A673 (cell line): Measurements from ENCODE around the gene TTC9B. TPM values are rescaled to one million over a fixed set of nuclear protein-coding genes. Genes with fewer than 3 reads are reported as not detected.

ENCODE experiments used
- BruUV-seq: library from RNA; stranded (reverse); fragments of 400-500 nt; replicated peaks from 2 replicates; lab custom pipeline; 2021; lab: Mats Ljungman, UMichigan
- CTCF ChIA-PET: fragments of 300-600 bp; sonication (Branson Sonifier 250); formaldehyde crosslinking; loops from one replicate; lab custom pipeline; 2022; ENCODE audit warnings: antibody characterized with exemption; lab: Charles Lee
- POLR2A ChIA-PET: fragments of 300-600 bp; sonication (Branson Sonifier 250); formaldehyde crosslinking; loops from one replicate; lab custom pipeline; 2022; ENCODE audit warnings: antibody characterized with exemption; ENCODE audit not compliant: low non-redundant PET; lab: Charles Lee
- DNase-seq: peaks from one replicate; pipeline ENCODE4 v3.0.0-alpha.2; 2015; ENCODE audit warnings: low spot score
- H3K27ac ChIP-seq: fragments of 200-600 bp; sonication (generic); 2 replicates; pipeline ENCODE4 v1.5.1; 2016; ENCODE audit warnings: mixed run types, low read depth, mild to moderate bottlenecking, mixed read lengths, antibody characterized with exemption, low read length; ENCODE audit not compliant: poor library complexity, severe bottlenecking
- H3K27me3 ChIP-seq: fragments of 200-600 bp; sonication (generic); replicated peaks from 2 replicates; pipeline ENCODE4 v1.6.1; 2017; ENCODE audit warnings: mixed run types, low read depth, mild to moderate bottlenecking, mixed read lengths, antibody characterized with exemption, low read length; ENCODE audit not compliant: insufficient read depth, poor library complexity
- H3K36me3 ChIP-seq: fragments of 200-600 bp; sonication (generic); 2 replicates; pipeline ENCODE4 v1.6.1; 2016; ENCODE audit warnings: mixed run types, mild to moderate bottlenecking, mixed read lengths, antibody characterized with exemption, low read length; ENCODE audit not compliant: insufficient read depth, poor library complexity, severe bottlenecking
- H3K4me1 ChIP-seq: fragments of 200-600 bp; sonication (generic); 2 replicates; pipeline ENCODE4 v1.6.1; 2017; ENCODE audit warnings: mixed run types, mild to moderate bottlenecking, mixed read lengths, antibody characterized with exemption, low read length; ENCODE audit not compliant: insufficient read depth, poor library complexity, severe bottlenecking
- H3K4me3 ChIP-seq: fragments of 200-600 bp; sonication (generic); 2 replicates; pipeline ENCODE4 v1.5.1; 2016; ENCODE audit warnings: low read depth, mixed run types, mild to moderate bottlenecking, mixed read lengths, low read length; ENCODE audit not compliant: poor library complexity, severe bottlenecking
- H3K9me3 ChIP-seq: fragments of 200-600 bp; sonication (generic); 2 replicates; pipeline ENCODE4 v1.6.1; 2016; ENCODE audit warnings: mixed run types, low read depth, mild to moderate bottlenecking, mixed read lengths, antibody characterized with exemption, low read length; ENCODE audit not compliant: poor library complexity, severe bottlenecking
- EZH2 ChIP-seq: fragments of 200-600 bp; sonication (generic); IDR thresholded peaks from 2 replicates; pipeline ENCODE4 v1.6.1; 2017; ENCODE audit warnings: borderline replicate concordance, low read depth, mild to moderate bottlenecking, mixed read lengths, antibody characterized with exemption, low read length; ENCODE audit not compliant: poor library complexity, severe bottlenecking
- intact Hi-C: fragments of 100-400 bp; cut with micrococcal nuclease; formaldehyde crosslinking; loops from one replicate; pipeline ENCODE4 v1.10.0; 2022; ENCODE audit not compliant: unreplicated experiment
- total RNA-seq: library from RNA; stranded (reverse); gene quantifications from 2 replicates; pipeline ENCODE4 v1.2.3, GENCODE V29; 2021
- TF ChIP-seq, protein P1 (sequence below): fragments of 300-800, 200-600 bp; sonication (generic); conservative IDR thresholded peaks from 2 replicates; pipeline ENCODE4 v1.5.1; 2017; ENCODE audit warnings: low read depth, mild to moderate bottlenecking, antibody characterized with exemption, low read length, moderate library complexity, mixed read lengths

TTC9B gene
- total RNA-seq, 1 experiment from 2014 or later, result not detected

DNA sequence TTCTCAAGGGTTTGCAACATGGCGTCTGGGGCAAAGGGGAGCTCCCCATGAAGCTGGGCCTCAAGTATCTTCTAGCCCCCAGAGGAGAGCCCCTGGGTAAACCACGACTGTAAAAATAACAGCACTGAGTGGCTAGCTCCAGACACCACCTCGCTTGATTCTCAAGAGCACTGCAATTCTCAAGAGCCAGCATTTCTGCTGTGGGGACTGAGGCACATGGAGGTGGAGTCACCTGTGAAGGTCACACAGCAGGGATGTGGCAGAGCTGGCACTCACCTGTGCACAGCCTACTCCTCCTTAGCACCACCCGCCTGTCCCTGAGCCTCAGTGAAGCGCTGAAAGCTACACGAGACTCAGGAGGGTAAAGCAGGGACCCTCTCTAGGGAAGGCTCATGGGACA is 29.0 kb upstream of the TTC9B start:
- CTCF ChIA-PET, result no interaction called here
- H3K4me3 ChIP-seq, result no peak overlapping the region
- H3K9me3 ChIP-seq, result no peaks in the 10 kb centered on the region
- no peak overlapping the region for H3K27ac ChIP-seq
- no peak for DNase-seq
- peaks cover 8% of the 10 kb centered on the region for H3K4me1 ChIP-seq
- TF ChIP-seq EZH2, result no peak
- TF ChIP-seq, protein P1, sequence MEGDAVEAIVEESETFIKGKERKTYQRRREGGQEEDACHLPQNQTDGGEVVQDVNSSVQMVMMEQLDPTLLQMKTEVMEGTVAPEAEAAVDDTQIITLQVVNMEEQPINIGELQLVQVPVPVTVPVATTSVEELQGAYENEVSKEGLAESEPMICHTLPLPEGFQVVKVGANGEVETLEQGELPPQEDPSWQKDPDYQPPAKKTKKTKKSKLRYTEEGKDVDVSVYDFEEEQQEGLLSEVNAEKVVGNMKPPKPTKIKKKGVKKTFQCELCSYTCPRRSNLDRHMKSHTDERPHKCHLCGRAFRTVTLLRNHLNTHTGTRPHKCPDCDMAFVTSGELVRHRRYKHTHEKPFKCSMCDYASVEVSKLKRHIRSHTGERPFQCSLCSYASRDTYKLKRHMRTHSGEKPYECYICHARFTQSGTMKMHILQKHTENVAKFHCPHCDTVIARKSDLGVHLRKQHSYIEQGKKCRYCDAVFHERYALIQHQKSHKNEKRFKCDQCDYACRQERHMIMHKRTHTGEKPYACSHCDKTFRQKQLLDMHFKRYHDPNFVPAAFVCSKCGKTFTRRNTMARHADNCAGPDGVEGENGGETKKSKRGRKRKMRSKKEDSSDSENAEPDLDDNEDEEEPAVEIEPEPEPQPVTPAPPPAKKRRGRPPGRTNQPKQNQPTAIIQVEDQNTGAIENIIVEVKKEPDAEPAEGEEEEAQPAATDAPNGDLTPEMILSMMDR, result no peak
- no peaks in the 10 kb centered on the region for H3K27me3 ChIP-seq
- POLR2A ChIA-PET, result no interaction called here
- BruUV-seq, result no TSS peak
- peaks cover 6% of the 10 kb centered on the region for H3K36me3 ChIP-seq
- intact Hi-C loops, result no loop called here

DNA sequence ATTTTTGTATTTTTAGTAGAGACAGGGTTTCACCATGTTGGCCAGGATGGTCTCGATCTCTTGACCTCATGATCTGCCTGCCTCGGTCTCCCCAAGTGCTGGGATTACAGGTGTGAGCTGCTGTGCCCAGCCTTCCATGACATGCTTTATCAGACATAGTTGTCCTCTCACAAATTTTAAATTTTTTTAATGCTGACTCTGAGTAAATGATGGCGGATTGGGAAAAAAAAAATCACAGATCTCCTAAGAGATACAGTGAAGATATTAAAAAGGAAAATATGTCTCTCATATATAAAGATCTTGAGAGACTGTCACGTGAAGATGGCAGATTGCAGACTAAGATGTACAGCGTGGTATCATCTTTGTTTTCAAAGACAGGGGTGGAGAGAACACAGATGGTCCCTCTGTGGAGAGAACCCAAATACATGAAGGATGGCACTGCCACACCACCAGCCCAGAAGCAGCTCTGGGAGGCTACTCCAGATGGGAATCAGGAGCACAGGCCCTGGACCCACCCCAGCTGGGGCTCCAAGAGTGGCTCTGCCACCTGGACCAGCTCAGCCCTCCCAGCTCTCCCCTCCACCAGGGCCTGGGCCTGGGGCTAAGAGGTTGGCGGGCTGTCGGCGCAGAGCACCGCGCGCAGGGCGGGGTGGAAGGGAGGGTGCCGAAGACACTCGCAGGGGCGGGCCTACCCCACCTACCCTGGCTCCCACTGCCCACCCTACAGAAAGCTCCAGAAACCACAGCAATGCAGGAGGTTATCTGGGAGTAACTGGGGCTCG is 28.3 kb upstream of the TTC9B start:
- intact Hi-C loops, result no loop called here
- Histone ChIP-seq H3K9me3 (no peaks in the 10 kb centered on the region), H3K36me3 (peaks cover 11% of the 10 kb centered on the region), H3K27ac (no peak overlapping the region), H3K27me3 (no peaks in the 10 kb centered on the region), H3K4me3 (no peak overlapping the region), H3K4me1 (peaks cover 8% of the 10 kb centered on the region)
- BruUV-seq, result no TSS peak
- ChIA-PET POLR2A (no interaction called here), CTCF (no interaction called here)
- TF ChIP-seq EZH2, result no peak
- TF ChIP-seq, protein P1, result no peak
- no peak for DNase-seq

DNA sequence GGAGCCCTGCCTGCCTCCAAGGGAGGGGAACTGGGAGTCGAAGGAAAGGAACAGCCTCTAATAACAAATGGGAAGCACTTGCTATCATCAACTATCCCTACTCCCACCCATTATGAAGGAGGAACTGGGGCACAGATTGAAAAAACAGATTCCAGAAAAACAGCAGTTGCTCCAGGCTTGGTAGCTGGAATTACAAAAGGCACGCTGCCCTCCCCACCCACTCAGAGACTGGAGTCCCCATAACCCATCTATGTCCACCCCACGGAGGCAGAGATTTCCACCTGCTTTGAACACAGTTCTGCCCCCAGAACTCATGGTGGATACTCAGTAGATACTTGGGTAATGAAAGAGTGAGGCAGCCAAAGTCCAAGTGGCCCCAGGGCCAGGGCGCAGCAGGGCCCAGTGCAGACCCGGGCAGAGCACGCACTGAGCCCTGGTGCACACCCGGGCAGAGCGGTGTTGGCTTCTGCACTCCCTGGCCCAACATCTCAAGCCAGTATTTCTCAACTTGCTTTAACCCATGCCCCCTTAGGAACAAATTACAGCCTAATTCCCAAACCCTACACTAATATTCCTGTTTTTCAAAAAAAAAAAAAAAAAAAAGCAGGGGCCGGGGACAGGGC is 27.4 kb upstream of the TTC9B start:
- no peak for DNase-seq
- POLR2A ChIA-PET, result no interaction called here
- H3K27ac ChIP-seq, result no peak overlapping the region
- no peak overlapping the region for H3K4me3 ChIP-seq
- CTCF ChIA-PET, result no interaction called here
- intact Hi-C loops, result no loop called here
- peaks cover 8% of the 10 kb centered on the region for H3K4me1 ChIP-seq
- no TSS peak for BruUV-seq
- H3K9me3 ChIP-seq, result no peaks in the 10 kb centered on the region
- no peaks in the 10 kb centered on the region for H3K27me3 ChIP-seq
- peaks cover 12% of the 10 kb centered on the region for H3K36me3 ChIP-seq
- no peak for TF ChIP-seq EZH2
